Measurements from ENCODE around the gene HAT1.

HAT1 gene

DNA sequence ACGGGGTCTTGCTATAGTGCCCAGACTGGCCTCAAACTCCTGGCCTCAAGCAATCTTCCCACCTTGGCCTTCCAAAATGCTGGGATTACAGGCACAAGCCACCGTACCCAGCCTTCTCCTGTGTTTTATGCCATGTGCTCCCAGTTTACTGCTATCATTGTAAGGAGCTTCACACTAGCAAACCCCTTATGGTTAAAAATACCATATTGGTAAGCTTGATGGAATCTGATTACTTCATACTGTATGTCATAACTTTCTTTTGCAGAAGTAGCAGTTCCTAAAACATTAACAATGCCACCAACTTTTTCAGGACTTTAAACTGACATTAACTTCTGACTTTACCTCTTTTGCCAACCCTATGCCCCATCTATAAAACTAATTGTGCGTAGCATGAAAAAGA, 36.2 kb downstream of the HAT1 start (continued):
- TF ChIP-seq, protein P1, sequence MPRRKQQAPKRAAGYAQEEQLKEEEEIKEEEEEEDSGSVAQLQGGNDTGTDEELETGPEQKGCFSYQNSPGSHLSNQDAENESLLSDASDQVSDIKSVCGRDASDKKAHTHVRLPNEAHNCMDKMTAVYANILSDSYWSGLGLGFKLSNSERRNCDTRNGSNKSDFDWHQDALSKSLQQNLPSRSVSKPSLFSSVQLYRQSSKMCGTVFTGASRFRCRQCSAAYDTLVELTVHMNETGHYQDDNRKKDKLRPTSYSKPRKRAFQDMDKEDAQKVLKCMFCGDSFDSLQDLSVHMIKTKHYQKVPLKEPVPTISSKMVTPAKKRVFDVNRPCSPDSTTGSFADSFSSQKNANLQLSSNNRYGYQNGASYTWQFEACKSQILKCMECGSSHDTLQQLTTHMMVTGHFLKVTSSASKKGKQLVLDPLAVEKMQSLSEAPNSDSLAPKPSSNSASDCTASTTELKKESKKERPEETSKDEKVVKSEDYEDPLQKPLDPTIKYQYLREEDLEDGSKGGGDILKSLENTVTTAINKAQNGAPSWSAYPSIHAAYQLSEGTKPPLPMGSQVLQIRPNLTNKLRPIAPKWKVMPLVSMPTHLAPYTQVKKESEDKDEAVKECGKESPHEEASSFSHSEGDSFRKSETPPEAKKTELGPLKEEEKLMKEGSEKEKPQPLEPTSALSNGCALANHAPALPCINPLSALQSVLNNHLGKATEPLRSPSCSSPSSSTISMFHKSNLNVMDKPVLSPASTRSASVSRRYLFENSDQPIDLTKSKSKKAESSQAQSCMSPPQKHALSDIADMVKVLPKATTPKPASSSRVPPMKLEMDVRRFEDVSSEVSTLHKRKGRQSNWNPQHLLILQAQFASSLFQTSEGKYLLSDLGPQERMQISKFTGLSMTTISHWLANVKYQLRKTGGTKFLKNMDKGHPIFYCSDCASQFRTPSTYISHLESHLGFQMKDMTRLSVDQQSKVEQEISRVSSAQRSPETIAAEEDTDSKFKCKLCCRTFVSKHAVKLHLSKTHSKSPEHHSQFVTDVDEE (CRISPR knock-in tag; IDR thresholded peaks at IDR 0.05), result no peak
- TF ChIP-seq RARB (CRISPR knock-in tag; IDR thresholded peaks at IDR 0.05), result no peak
- no peak for TF ChIP-seq GLIS3 (CRISPR knock-in tag; IDR thresholded peaks at IDR 0.05)

DNA sequence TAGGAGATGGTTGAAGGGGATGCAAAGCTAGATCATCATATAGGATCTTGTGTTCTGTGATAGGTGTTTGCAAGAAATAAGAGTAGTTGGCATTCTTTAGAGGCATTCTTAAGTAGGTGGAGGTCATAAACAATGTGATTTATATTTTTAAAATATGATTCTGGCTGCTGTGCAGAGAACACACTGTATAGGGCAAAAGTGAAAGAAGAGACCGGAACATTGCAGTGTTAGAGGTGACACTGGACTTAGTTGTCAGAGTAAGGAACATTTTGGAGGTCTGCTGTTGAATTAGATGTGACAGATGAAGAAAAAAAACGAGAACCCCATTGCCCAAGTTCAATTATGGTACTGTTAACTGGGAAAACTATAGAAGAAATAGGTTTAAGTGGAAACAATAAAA, 37.7 kb downstream of the HAT1 start:
- TF ChIP-seq ZNF565 (CRISPR knock-in tag; conservative IDR thresholded peaks at IDR 0.05; ENCODE audit: low read depth) (no peak), ZNF8 (CRISPR knock-in tag; IDR thresholded peaks at IDR 0.05) (no peak), ZFP30 (CRISPR knock-in tag; IDR thresholded peaks at IDR 0.05) (no peak), ZC3H10 (CRISPR knock-in tag; IDR thresholded peaks at IDR 0.05) (no peak), SNAI2 (CRISPR knock-in tag; IDR thresholded peaks at IDR 0.05) (no peak), ZNF70 (CRISPR knock-in tag; IDR thresholded peaks at IDR 0.05) (no peak), CSDC2 (CRISPR knock-in tag; IDR thresholded peaks at IDR 0.05) (no peak), BACH2 (CRISPR knock-in tag; IDR thresholded peaks at IDR 0.05; ENCODE audit: borderline replicate concordance) (no peak), PPARA (CRISPR knock-in tag; IDR thresholded peaks at IDR 0.05; ENCODE audit: borderline replicate concordance) (no peak), TCF4 (CRISPR knock-in tag; IDR thresholded peaks at IDR 0.05; ENCODE audit: borderline replicate concordance) (no peak), OSR1 (CRISPR knock-in tag; IDR thresholded peaks at IDR 0.05) (no peak), RARB (CRISPR knock-in tag; IDR thresholded peaks at IDR 0.05) (no peak), GLIS3 (CRISPR knock-in tag; IDR thresholded peaks at IDR 0.05) (no peak), ISL1 (CRISPR knock-in tag; IDR thresholded peaks at IDR 0.05) (no peak)
- TF ChIP-seq, protein P2, sequence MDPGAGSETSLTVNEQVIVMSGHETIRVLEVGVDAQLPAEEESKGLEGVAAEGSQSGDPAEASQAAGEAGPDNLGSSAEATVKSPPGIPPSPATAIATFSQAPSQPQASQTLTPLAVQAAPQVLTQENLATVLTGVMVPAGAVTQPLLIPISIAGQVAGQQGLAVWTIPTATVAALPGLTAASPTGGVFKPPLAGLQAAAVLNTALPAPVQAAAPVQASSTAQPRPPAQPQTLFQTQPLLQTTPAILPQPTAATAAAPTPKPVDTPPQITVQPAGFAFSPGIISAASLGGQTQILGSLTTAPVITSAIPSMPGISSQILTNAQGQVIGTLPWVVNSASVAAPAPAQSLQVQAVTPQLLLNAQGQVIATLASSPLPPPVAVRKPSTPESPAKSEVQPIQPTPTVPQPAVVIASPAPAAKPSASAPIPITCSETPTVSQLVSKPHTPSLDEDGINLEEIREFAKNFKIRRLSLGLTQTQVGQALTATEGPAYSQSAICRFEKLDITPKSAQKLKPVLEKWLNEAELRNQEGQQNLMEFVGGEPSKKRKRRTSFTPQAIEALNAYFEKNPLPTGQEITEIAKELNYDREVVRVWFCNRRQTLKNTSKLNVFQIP (CRISPR knock-in tag; IDR thresholded peaks at IDR 0.05; ENCODE audit: borderline replicate concordance, low read depth), result no peak
- TF ChIP-seq, protein P3, sequence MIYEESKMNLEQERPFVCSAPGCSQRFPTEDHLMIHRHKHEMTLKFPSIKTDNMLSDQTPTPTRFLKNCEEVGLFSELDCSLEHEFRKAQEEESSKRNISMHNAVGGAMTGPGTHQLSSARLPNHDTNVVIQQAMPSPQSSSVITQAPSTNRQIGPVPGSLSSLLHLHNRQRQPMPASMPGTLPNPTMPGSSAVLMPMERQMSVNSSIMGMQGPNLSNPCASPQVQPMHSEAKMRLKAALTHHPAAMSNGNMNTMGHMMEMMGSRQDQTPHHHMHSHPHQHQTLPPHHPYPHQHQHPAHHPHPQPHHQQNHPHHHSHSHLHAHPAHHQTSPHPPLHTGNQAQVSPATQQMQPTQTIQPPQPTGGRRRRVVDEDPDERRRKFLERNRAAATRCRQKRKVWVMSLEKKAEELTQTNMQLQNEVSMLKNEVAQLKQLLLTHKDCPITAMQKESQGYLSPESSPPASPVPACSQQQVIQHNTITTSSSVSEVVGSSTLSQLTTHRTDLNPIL (CRISPR knock-in tag; IDR thresholded peaks at IDR 0.05; ENCODE audit: low read depth), result no peak
- ATAC-seq, result no peak; the same call in 2 of the 3 replicates

DNA sequence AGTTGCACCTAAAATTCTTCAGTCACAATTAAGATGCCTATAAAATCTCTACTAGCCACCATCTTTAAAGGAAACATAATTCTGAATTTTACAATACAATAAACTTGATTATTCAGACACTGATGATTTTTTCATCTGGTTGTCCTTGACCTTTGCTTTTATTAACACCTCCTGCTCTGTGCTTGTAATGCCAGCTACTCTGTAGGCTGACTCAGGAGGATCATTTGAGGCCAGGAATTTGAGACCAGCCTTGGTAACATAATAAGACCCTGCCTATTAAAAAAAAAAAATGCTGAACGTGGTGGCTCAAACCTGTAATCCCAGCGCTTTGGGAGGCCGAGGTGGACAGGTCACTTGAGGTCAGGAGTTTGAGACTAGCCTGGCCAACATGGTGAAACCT, 38.3 kb downstream of the HAT1 start:
- ATAC-seq, result no peak
- no peak for TF ChIP-seq ZFP30 (CRISPR knock-in tag; IDR thresholded peaks at IDR 0.05)
- TF ChIP-seq, protein P4, sequence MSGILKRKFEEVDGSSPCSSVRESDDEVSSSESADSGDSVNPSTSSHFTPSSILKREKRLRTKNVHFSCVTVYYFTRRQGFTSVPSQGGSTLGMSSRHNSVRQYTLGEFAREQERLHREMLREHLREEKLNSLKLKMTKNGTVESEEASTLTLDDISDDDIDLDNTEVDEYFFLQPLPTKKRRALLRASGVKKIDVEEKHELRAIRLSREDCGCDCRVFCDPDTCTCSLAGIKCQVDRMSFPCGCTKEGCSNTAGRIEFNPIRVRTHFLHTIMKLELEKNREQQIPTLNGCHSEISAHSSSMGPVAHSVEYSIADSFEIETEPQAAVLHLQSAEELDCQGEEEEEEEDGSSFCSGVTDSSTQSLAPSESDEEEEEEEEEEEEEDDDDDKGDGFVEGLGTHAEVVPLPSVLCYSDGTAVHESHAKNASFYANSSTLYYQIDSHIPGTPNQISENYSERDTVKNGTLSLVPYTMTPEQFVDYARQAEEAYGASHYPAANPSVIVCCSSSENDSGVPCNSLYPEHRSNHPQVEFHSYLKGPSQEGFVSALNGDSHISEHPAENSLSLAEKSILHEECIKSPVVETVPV (CRISPR knock-in tag; IDR thresholded peaks at IDR 0.05), result no peak
- TF ChIP-seq ESRRG (CRISPR knock-in tag; IDR thresholded peaks at IDR 0.05), result no peak
- no peak for TF ChIP-seq SNAI2 (CRISPR knock-in tag; IDR thresholded peaks at IDR 0.05)
- TF ChIP-seq TCF4 (CRISPR knock-in tag; IDR thresholded peaks at IDR 0.05; ENCODE audit: borderline replicate concordance), result no peak
- TF ChIP-seq PPARA (CRISPR knock-in tag; IDR thresholded peaks at IDR 0.05; ENCODE audit: borderline replicate concordance), result no peak
- TF ChIP-seq OSR1 (CRISPR knock-in tag; IDR thresholded peaks at IDR 0.05), result no peak
- TF ChIP-seq, protein P2 (CRISPR knock-in tag; IDR thresholded peaks at IDR 0.05; ENCODE audit: borderline replicate concordance, low read depth), result no peak
- TF ChIP-seq ISL1 (CRISPR knock-in tag; IDR thresholded peaks at IDR 0.05), result no peak
- no peak for TF ChIP-seq BACH2 (CRISPR knock-in tag; IDR thresholded peaks at IDR 0.05; ENCODE audit: borderline replicate concordance)
- TF ChIP-seq CSDC2 (CRISPR knock-in tag; IDR thresholded peaks at IDR 0.05), result no peak
- no peak for TF ChIP-seq TOX (CRISPR knock-in tag; IDR thresholded peaks at IDR 0.05; ENCODE audit: borderline replicate concordance)
- TF ChIP-seq, protein P5, sequence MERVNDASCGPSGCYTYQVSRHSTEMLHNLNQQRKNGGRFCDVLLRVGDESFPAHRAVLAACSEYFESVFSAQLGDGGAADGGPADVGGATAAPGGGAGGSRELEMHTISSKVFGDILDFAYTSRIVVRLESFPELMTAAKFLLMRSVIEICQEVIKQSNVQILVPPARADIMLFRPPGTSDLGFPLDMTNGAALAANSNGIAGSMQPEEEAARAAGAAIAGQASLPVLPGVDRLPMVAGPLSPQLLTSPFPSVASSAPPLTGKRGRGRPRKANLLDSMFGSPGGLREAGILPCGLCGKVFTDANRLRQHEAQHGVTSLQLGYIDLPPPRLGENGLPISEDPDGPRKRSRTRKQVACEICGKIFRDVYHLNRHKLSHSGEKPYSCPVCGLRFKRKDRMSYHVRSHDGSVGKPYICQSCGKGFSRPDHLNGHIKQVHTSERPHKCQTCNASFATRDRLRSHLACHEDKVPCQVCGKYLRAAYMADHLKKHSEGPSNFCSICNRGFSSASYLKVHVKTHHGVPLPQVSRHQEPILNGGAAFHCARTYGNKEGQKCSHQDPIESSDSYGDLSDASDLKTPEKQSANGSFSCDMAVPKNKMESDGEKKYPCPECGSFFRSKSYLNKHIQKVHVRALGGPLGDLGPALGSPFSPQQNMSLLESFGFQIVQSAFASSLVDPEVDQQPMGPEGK (CRISPR knock-in tag; IDR thresholded peaks at IDR 0.05; ENCODE audit: borderline replicate concordance), result no peak
- no peak for TF ChIP-seq ZNF8 (CRISPR knock-in tag; IDR thresholded peaks at IDR 0.05)
- no peak for TF ChIP-seq ZC3H10 (CRISPR knock-in tag; IDR thresholded peaks at IDR 0.05)
